SKM-1 treated with dmso at 0.1 percent for 144 hours (cell line): ENCODE results near the gene MRTO4.
"Not testable (repeated sequence)": the region's sequence is repeated elsewhere in the genome, so short reads cannot be mapped to it uniquely, and the experiment has no call there.

Experiments used
- DNase-seq: peaks from one replicate; lab custom pipeline; 2025; ENCODE audit not compliant: unreplicated experiment; lab: John Stamatoyannopoulos, UW

The MRTO4 gene

DNA sequence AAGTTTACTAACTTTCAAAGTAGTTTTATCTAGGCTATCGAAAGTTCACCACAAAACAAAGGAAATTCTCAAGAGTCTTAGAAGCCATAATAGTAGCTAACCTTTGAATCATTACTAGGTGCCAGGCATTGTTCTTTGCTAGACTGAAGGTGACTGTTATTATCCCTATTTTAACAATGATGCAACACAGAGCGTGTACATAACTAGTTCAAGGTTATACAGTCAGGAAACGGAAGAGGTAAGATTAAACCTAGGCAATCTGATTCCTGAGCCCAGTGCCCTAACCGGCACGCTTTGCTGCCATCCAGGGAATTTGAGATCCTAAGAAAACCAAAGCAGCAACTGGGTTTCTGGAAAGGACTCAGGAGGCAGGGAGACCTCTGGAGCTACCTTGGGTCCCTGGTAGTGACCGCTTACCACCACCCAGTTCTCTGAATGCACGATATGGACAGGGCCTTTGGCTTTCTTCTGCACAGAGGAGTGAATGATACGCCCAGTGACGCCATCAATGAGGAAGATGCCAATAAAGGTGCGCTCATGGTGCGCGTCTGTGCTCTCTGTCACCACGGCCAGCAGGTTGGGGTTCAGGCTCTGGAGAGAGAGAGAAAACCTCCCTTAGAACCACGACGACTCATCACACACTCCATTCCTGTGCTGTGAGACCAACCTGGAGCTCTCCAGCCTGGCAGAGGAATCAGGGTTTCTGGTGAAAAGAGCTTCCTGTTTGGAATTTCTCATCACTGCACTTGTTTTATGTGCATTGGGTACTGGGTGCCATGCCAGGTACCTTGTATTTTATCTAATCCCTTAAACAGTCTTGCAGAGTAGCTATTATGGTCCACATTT, 28.4 kb upstream of the MRTO4 start:
- no peak for DNase-seq

DNA sequence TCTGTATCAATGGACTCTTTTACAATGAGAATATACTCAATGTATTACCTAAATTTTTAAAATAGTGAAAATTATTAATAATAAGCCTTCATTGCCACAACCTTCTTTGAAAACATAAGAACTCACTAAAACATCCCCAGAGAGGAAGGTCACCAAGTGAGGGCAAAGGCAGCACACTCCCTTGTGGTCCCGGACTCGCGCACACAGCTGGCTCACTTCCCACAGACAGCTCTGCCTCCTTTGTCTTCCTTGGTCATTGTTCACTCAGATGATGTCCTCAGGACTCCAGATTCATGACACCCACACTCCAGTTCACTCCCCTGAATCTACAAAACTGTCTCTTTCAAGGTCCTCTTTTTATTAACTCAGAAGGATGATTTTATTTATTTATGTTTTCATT, 22.4 kb upstream of the MRTO4 start:
- DNase-seq = no peak

DNA sequence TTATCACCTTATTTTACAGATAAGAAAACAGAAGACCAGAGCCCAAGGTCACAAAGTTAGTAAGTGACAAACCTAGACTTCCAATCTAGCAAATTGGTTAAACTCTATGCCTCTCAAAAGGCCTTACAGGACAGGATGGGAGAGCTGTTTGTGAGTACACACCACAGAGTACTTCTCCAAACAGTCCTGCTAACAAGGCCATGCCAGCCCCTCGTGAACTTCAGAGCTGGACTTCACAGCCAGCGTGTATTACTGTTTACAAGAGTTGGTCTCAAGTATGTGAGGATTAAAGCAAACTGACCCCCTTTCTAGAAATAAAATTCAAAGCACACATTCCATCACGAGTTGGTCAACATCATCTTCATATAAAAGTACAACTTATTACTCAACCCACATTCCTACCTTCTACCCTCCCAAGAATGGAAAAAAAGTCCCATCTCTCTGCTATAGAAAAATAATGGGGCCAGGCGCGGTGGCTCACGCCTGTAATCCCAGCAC, 21.7 kb upstream of the MRTO4 start:
- DNase-seq = no peak

DNA sequence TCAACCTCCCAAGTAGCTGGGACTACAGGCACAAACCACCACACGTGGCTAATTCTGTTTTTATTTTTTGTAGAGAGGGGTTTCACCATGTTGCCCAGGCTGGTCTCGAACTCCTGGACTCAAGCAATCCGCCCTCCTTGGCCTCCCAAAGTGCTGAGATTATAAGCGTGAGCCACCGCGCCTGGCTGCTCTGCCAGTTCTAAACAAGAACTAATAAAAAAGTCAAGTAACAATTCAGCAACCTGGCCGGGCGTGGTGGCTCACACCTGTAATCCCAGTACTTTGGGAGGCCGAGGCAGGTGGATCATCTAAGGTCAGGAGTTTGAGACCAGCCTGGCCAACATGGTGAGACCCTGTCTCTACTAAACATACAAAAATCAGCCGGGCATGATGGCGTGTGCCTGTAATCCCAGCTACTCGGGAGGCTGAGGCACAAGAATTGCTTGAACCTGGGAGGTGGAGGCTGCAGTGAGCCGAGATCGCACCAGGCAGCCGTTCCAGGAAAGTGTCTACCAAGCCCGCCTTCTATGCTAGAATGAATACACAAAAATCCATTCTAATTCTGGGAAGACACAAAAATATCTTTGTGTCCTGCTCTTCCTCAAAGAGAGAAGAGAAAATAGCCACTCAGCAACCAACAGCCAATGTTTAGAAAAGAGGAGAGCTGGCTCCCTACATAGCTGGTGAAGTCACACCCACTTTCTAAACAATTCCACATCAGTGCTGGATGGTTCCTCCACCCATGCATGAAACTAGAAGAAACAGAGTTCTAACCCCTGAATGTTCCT, 19.7 kb upstream of the MRTO4 start:
- not testable (repeated sequence) for DNase-seq

DNA sequence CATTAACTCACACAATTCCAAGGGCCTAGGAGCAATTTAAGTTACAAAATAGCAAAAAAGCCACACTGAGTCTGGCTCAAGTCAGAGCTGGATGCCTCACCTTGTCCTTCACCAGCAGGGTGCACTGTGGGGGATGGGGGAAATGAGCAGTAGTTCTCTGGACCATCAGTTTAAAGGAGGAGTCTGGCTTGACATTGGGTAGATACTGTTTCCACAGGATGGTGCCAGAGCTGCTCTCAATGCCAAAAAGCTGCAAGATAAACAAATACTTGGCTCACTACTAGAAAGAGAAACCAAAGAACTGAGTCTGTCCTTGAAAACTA, 19.1 kb upstream of the MRTO4 start:
- no peak for DNase-seq

DNA sequence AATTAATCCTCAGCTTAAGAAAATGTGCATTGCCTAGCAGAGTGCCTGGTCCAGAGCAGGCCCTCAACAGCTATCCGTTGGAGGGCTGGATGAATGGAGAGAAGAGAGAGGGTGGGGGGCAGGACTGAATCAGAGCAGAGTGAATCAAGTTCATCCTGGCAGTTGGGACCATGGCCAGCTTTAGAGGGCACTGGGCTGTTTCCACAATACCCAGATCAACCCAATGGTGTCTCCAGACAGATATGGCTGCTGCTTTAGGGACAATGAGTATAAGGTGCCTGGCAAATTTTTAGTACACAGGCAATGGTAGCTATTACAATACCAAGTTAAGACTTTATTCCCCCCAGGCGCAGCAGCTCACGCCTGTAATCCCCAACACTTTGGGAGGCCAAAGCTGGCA, 17.4 kb upstream of the MRTO4 start:
- DNase-seq = no peak

DNA sequence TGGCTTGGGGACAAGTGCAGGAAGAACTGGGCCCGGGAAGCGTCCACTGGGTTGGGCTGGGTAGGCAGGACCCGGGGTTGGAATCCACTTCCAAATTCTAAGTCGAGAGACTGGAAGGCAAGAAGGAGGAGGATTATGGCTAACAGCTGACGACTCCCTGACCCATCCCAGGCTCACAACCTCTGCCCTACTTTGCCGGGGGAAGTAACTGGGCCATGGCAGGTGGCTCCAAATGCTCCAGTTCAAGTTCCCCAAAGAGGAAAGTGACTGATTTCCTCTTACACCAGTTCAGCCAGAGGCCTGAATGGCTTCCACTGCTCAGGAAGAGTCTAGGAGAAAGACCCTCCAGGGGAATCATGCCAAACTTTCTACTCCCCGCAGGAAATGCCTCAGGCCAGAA, 11.7 kb upstream of the MRTO4 start:
- DNase-seq = no peak

DNA sequence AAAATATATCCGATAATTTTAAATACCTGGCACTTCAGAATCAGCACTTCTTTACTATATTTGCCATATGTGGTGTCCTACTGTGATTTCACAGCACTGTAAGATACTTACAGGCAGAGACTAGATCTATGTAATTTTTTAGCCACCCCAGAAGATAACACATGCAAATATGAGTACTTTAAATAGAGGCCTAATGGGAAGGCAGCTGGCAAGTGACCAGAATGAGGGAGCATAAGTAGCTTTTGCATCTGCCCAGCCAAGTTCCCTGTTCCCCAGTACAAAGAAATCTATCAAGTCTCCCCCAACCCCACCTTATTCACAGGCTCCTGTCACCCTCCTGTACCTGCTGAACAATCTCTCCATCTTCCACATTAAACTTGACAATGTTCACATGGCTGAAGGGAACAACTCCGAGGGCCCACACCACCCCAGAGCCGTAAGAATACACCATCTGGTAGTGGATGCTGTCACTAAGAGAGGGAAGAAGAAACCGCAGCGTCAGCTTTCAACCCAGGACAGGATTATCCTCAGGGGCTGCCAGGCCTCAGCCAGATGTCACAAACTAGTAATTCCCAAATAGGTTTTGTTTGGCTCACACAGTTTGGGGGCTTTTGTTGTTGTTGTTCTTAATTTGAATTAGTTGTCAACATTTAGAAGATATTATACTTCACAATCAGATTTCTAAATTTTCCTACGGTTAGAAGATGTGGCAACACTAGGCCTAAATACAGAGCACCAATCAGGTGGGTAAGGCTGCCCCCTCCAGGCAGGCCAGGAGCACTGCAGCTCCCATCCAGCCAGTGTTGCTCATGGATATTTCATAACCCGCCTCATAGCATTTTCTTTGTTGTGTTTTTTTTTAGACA, 10.7 kb upstream of the MRTO4 start:
- peak; percentile 67 for DNase-seq

DNA sequence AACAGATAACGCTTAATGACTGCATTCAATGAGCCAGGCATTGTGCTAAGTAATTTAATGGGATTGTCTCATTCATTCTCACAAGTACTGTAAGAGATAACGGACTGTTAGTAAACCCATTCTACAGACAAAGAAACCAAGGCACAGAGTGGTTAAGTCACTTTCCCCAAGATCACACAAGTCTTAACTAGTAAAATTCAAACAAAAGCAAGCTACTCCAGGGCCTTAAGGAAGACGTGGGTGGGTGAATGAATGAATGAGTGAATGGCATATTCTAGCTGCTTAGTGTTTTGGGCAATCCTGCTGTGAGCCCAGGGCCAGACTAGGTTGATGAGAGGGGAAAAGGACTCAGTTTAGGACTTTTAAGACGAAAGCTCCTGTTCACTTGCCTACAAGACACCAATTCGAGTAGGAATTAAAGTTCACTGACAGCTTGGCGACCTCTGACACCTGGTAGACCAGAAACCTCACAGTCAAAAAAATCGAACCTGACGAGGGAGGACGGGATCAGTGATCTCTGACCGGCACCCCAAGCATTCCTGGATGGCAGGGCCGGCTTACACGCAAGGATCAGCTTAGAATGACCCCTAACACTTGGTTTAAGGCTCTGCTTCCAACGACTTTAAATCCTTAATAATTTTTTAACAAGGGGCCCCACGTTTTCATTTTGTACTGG, 838 bp upstream of the MRTO4 start:
- no peak for DNase-seq

DNA sequence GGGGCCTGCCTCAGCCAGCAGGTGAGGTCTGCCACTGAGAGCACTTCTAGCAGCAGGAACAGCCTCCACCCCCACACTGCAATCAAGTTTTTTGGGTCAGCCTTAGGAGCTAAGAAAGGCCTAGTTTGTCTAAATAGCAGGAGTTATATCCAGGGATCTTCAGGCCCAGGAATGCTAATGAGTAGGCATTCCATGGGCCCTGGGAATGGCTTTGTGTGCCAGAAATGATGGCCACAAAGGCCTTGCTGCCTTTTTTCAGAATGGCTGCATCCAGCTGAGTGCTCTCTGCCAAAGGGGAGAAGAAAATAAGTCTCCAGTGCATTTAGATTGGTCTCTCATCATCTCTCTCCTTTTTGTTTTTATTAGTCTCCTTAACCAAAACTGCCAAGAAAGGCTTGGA, 2.8 kb downstream of the MRTO4 start:
- DNase-seq = no peak

DNA sequence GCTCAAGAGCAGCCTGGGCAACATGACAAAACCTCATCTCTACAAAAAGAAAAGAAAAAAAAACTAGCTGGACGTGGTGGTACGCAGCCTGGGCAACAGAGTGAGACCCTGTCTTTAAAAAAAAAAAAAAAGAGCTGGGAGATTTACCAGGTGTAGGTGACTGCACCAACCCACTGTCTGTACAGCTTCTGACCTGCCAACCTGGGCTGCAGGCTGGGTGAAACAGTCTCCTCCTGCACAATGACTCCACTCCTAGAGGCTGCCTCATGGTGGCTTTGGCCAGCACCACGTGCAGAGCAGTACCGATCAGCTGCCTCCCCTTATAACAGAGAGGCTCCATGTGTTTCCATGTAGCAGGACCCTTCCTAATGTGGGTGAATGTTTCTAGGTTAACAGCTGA, 3.7 kb downstream of the MRTO4 start:
- no peak for DNase-seq

DNA sequence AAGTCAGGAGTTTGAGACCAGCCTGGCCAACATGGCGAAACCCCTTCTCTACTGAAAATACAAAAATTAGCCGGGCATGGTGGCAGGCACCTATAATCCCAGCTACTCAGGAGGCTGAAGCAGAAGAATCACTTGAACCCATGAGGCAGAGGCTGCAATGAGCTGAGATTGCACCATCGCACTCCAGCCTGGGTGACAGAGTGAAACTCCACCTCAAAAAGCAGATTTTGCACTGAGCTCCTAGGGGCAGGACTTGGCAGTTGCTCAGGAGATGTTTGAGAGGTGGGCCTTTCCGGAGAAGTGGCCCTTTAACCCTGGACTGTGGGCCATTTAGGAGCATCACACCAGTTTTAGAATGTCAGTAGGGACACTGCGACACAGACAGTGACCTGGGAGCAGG, 4.7 kb downstream of the MRTO4 start:
- not testable (repeated sequence) for DNase-seq

DNA sequence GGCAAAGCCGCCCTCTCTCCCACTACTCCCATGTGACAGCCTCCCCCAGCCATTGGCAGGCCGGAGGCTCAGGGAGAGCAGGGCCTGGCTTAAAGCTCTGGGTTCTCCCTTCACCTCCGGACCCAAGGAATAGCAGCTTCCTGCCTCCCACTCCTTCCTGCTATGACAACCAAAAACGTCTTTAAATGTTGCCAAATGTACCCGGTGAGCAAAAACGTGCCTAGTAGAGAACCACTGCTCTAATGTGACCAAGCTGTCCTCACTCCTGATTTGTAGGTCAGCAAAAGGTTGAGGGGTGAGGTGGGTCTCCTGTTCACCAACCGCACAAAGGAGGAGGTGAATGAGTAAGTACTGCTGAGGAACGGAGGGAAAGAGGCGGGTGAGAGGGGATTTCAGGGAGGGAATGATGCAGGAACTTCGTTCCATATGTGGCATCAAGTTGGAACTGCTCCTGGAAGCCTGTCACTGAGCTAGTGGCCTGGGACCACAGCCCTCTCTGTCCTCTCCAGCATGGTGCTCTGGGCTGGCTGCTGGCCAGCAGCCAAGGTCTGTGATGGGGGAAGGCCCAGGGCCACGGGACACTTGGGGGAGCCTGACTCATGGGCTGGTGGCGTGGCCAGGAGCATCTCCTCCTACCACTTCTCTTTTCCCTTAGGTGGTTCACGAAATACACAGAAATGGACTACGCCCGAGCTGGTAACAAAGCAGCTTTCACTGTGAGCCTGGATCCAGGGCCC, 5.7 kb downstream of the MRTO4 start:
- no peak for DNase-seq

DNA sequence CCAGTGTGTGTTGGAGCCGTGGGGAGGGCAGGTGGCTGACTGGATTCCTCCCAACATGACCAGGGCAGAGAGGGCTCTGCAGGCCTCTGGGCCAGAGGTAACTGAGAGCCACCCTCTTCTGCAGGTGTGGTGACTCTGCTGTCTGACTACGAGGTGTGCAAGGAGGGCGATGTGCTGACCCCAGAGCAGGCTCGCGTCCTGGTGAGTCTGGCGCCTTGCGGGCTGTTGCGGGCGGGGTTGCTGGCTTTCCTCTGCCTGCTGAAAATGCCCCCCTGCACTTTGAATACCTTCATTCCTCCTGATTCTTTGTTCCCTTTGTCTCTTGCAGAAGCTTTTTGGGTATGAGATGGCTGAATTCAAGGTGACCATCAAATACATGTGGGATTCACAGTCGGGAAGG, 6.7 kb downstream of the MRTO4 start:
- DNase-seq = no peak

DNA sequence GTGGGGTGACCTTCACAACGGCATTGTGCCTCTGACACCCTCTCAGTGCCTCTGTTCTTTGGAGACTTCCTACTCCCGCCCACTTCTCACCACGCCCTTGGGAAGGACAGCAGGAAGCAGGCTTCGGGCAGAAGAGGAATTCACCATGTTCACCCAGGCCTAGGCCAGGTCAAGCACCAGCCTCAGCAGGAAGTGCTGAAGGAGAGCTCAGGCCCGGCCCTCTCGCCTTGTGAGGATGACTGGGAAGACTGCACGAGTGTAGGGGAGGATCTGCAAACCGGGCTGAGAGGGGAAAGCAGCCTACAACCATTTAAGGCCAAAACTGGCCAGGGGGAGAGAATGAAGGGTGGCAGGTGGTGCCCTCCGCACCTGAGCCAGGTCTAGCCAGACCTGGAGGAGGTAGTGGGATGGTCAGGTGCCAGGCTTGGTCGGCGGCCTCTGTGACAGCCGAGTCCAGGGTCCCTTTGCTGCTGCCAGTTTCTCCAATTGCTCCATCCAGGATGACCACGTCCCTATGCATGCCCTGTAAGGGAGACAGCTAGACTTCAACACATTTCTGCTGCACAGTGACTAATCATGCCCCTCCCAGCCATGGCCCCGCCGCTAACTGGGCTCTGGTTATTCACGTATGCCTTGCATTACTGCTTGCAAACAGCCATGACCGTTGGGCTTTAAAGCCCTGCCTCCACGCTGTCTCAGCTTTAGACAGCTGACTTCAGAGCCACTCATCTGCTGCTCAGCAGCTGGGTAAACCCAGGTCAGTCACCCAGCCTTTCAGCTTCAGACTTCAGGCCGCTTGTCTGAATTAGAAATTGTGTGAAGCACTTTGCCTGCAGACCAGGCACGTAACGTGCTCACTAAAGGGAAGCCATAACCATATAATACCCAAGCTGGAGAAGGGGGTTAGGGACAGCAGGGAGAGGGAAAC, 8.9 kb downstream of the MRTO4 start:
- no peak for DNase-seq

DNA sequence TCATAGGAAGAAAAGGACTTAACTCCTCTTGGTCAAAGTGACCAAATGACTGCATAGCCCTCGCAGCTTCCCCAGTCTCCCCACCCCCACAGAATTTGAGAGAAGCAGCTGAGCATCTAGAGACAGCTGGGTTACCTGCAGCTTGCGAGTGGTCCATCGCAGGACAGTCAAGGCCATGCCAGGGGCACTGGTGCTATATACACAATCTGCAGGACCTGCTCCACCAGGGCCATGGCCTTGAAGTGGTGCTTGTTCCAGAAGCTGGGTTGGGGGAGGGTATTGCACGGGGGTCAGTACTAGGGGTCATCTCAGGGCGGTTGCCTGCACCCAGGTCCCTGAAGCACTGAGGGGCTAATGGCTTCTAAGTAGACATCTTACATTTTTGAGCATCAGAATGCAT, 10.4 kb downstream of the MRTO4 start:
- DNase-seq = no peak

DNA sequence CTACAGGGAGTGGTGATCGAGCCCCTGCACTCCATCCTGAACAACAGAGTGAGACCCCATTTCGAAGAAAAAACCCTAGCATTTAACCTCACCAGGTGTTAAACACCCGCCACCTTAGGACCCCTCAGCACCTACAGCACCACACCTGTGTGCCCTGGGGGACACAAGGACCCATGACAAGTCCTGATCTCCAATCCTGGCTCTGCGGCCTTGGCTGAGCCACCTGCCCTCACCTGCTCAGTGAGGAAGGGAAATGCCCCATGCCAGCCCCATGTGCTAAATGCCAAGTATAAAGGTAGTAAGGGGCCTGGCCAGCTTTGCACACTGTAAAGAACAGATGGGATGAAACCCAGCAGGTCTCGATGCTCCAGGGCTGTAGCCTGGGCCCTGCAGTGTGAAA, 11.1 kb downstream of the MRTO4 start:
- DNase-seq = no peak

DNA sequence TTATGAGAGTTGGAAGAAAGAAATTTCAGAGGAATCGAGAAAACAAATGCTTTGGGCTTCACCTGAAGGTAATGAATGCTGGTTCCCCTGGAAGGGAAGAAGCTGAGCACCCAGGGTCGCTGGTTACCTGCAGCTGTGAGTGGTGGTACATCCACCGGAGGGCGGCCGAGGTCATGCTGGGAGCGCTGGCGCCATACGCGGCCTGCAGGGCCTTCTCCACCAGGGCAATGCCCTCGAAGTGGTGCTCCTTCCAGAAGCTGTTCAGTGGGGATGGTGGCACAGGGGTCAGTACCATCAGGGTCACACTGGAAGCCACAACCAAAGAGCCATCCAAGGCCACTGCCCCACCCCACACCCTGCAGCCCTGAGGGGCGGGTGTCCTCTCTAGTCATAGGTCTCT, 16.8 kb downstream of the MRTO4 start:
- no peak for DNase-seq
